Smooth muscle cell (in vitro differentiated cells): ENCODE data around the gene BRPF3. TPM values are rescaled to one million over a fixed set of nuclear protein-coding genes. Genes with fewer than 3 reads are reported as not detected.

ENCODE experiments used
- DNase-seq: peaks from one replicate; lab custom pipeline; 2025; ENCODE audit not compliant: unreplicated experiment; lab: John Stamatoyannopoulos, UW
- H2AFZ ChIP-seq: fragments of 200-600 bp; sonication (generic); 2 replicates; pipeline ENCODE4 v1.6.0; 2016; ENCODE audit warnings: antibody characterized with exemption, low read depth, mild to moderate bottlenecking
- H3F3A ChIP-seq: fragments of 200-600 bp; sonication (generic); 2 replicates; pipeline ENCODE4 v1.6.0; 2017; ENCODE audit warnings: antibody characterized with exemption, low read depth
- H3K27ac ChIP-seq: fragments of 200-600 bp; sonication (generic); 2 replicates; pipeline ENCODE4 v1.5.1; 2016; ENCODE audit warnings: low read depth, mild to moderate bottlenecking
- H3K27me3 ChIP-seq: fragments of 200-600 bp; sonication (generic); 2 replicates; pipeline ENCODE4 v1.6.1; 2016; ENCODE audit warnings: low read depth, mild to moderate bottlenecking
- H3K36me3 ChIP-seq: fragments of 200-600 bp; sonication (generic); 2 replicates; pipeline ENCODE4 v1.5.1; 2016; ENCODE audit warnings: low read depth
- H3K4me1 ChIP-seq: fragments of 200-600 bp; sonication (generic); 2 replicates; pipeline ENCODE4 v1.5.1; 2016; ENCODE audit warnings: low read depth
- H3K4me2 ChIP-seq: fragments of 200-600 bp; sonication (generic); 2 replicates; pipeline ENCODE4 v1.6.0; 2016; ENCODE audit warnings: mild to moderate bottlenecking
- H3K4me3 ChIP-seq: fragments of 200-600 bp; sonication (generic); 2 replicates; pipeline ENCODE4 v1.5.1; 2016; ENCODE audit warnings: mild to moderate bottlenecking
- H3K79me2 ChIP-seq: fragments of 200-600 bp; sonication (generic); 2 replicates; pipeline ENCODE4 v1.6.0; 2016; ENCODE audit warnings: low read depth, mild to moderate bottlenecking
- H3K9ac ChIP-seq: fragments of 200-600 bp; sonication (generic); 2 replicates; pipeline ENCODE4 v1.6.0; 2016; ENCODE audit warnings: low read depth
- H3K9me3 ChIP-seq: fragments of 200-600 bp; sonication (generic); replicated peaks from 2 replicates; pipeline ENCODE4 v1.5.1; 2016; ENCODE audit warnings: low read depth
- H4K20me1 ChIP-seq: fragments of 200-600 bp; sonication (generic); 2 replicates; pipeline ENCODE4 v1.6.0; 2016; ENCODE audit warnings: low read depth
- CTCF ChIP-seq: fragments of 200-600 bp; sonication (generic); IDR thresholded peaks from 2 replicates; pipeline ENCODE4 v1.5.1; 2017; ENCODE audit warnings: borderline replicate concordance, mild to moderate bottlenecking, antibody characterized with exemption; ENCODE audit not compliant: insufficient read depth, poor library complexity, severe bottlenecking
- WGBS: methylation state at CpG from one replicate; pipeline ENCODE4 v1.1.7; 2016; ENCODE audit warnings: low lambda C conversion rate; 5-methylcytosine and 5-hydroxymethylcytosine counted together
- polyA plus RNA-seq: library from polyadenylated mRNA; unstranded; fragments of >200 nt; fragmentation: Nextera tagmentation; extraction: Ambion mirVana; gene quantifications from 2 replicates; pipeline ENCODE4 v1.2.1, GENCODE V29; 2016
- total RNA-seq: library from RNA; depleted of rRNA; stranded (reverse); fragments of >200 nt; gene quantifications from 2 replicates; pipeline ENCODE4 v1.2.3, GENCODE V29; 2014

BRPF3 gene
- total and polyA plus RNA-seq, 2 experiments from 2014 or later: 8.9 to 20.0 TPM

DNA sequence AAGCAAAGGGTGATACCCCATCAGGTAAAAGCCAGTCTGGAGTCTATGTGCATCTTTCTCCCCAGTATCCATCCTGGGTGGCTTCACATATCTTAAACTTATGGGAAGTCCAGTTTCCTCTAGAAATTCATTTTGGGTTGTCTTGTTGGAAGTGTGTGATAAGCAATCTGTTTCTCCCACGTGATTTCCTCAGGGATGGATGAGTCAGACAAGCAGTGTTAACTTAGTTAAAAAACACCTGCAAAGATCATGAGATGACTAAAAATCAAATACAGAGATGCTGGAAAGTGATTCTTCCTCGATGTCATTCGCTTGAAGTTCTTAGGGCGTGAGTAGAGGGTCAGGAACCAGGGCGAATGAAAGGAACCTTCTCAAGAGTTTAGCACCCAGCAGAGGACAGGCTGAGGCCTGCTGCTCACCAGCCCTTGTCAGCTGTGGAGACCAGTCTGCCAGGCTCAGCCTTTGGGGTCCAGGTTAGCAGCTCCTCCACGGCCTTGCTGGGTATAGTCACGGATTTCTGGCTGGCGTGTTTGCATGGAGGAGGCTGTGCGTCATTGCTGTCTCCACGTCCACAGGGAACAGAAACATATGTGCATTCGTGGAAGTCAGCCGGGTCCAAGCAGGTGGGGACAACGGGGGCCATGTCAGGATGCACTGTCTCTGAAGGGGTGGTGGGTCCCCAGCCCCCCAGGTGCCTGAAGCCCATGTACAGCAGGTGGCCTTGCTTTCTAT is 70.5 kb downstream of the BRPF3 start:
- 92% methylated on average over 13 of the region's 13 CpGs for WGBS
- Histone ChIP-seq H3K4me1 (no peaks in the 10 kb centered on the region), H3K9ac (no peak overlapping the region), H3K4me3 (no peak overlapping the region), H4K20me1 (no peaks in the 10 kb centered on the region), H3K27me3 (peaks cover under 1% of the 10 kb centered on the region), H2AFZ (no peak overlapping the region), H3K4me2 (no peak overlapping the region), H3K36me3 (no peaks in the 10 kb centered on the region), H3K79me2 (no peaks in the 10 kb centered on the region), H3F3A (no peaks in the 10 kb centered on the region), H3K9me3 (no peaks in the 10 kb centered on the region), H3K27ac (no peak overlapping the region)
- no peak for DNase-seq
- TF ChIP-seq CTCF: no peak

DNA sequence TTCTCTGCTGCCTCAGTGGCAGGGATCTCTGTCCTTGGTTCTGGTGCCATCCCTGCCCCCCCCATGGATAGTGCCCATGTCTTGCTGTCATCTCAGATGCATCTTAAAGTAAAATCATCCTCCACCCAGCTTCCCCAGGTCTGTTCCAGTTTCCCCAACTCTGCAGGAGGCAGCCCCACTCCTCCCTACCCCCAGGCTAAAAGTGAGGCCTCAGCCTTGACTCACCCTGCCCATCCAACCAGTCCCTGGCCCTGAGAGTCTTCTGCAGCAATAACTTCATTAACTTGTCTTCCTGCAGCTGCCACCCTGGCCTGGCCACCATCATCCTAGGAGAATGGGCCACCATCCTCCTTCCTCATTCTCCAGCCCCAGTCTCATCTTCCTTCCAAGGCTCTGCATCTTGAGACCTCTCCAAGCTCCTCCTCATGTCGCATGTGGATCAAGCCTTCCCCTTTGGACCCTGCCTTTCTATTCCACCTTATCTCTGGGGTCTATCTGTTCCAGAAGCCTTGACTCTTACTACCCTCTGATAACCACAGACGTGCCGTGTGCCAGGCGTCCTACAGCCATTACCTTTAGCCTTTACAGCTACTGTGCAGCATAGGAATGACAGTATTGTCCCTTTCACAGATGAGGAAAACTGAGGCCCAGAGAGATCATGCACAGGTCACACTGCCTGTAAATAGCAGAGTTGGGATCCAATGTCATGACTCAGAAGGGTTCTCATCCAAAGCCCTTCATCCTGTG is 71.4 kb downstream of the BRPF3 start:
- H3K79me2 ChIP-seq: no peaks in the 10 kb centered on the region
- DNase-seq: no peak
- H3K4me3 ChIP-seq: no peak overlapping the region
- no peaks in the 10 kb centered on the region for H3K27me3 ChIP-seq
- 90% methylated on average over 4 of the region's 4 CpGs for WGBS
- no peaks in the 10 kb centered on the region for H3F3A ChIP-seq
- no peak overlapping the region for H3K9ac ChIP-seq
- no peaks in the 10 kb centered on the region for H3K36me3 ChIP-seq
- no peak overlapping the region for H3K27ac ChIP-seq
- H3K4me2 ChIP-seq: no peak overlapping the region
- H3K4me1 ChIP-seq: no peaks in the 10 kb centered on the region
- no peak overlapping the region for H2AFZ ChIP-seq
- no peaks in the 10 kb centered on the region for H3K9me3 ChIP-seq
- no peaks in the 10 kb centered on the region for H4K20me1 ChIP-seq
- no peak for TF ChIP-seq CTCF

DNA sequence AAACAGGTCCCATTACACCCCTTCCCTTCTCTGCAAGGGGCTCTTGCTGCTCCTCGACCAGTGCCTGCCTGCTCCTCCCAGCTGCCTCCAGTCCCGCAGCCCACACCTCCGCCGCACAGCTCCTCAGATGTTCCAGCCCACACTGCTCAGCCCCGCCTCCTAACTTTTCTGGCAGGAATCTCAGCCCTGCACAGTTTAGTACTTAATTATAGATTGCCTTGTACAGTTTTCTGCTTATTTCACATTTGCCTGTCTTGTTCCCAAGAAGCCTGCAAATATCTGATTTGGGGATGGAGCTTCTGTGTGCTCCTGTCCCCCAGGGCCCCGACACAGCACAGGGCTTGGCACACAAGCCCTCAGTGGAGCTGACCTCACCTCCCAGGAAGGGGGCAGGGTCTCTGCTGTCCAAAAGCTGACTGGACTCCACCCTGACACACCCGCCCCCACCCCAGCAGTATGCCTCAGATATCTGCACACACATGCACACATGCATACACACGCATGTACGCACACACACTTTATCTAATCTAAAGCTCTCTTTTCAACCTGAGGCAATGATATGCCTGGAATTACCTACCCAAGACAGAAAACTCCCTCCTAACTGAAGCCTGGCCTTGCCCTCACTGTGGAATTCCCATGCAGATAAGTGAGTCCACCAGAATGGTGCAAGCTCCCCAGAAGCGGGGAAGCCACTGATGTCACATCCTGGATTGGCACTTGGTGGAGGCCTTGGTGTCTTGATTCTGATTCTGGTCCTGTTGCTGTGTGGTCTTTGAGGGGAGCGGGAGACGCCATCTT is 72.1 kb downstream of the BRPF3 start:
- whole genome bisulfite sequencing: 81% methylated on average over 12 of the region's 12 CpGs
- TF ChIP-seq CTCF: no peak
- Histone ChIP-seq H2AFZ (no peak overlapping the region), H3K9me3 (no peaks in the 10 kb centered on the region), H3K9ac (no peak overlapping the region), H3K36me3 (no peaks in the 10 kb centered on the region), H3K4me1 (no peaks in the 10 kb centered on the region), H3K27me3 (no peaks in the 10 kb centered on the region), H3K4me3 (no peak overlapping the region), H3F3A (no peaks in the 10 kb centered on the region), H3K27ac (no peak overlapping the region), H4K20me1 (no peaks in the 10 kb centered on the region), H3K4me2 (no peak overlapping the region), H3K79me2 (no peaks in the 10 kb centered on the region)
- no peak for DNase-seq
